SK-N-SH treated with all-trans-retinoic acid at 6 μM for 48 hours (cell line): ENCODE results near the gene EPB41L4A.

Experiments
- CSRNP3 ChIP-seq: fragments of 250-450 bp; sonication (Bioruptor Pico); IDR thresholded peaks from 2 replicates; pipeline ENCODE4 v1.5.1; 2021; ENCODE audit warnings: mild to moderate bottlenecking, moderate library complexity
- PATZ1 ChIP-seq: fragments of 250-450 bp; sonication (Bioruptor Pico); IDR thresholded peaks from 2 replicates; pipeline ENCODE4 v1.8.0; 2020; ENCODE audit warnings: mild to moderate bottlenecking, moderate library complexity, borderline replicate concordance
- ZFP30 ChIP-seq: fragments of 450-650 bp; formaldehyde crosslinking; IDR thresholded peaks from 2 replicates; pipeline ENCODE4 v1.5.0; 2022; ENCODE audit warnings: mild to moderate bottlenecking, moderate library complexity

GRCh38 chr5:112276991-112277390, 142.1 kb downstream of the EPB41L4A start:
- no peak for TF ChIP-seq CSRNP3 (CRISPR knock-in tag)
- TF ChIP-seq PATZ1: no peak
- TF ChIP-seq ZFP30 (CRISPR knock-in tag): no peak
